ENCODE results near the gene GLRX.
A peak's percentile ranks its signal among the peaks of the same experiment; 100 is the strongest.

The GLRX gene

DNA sequence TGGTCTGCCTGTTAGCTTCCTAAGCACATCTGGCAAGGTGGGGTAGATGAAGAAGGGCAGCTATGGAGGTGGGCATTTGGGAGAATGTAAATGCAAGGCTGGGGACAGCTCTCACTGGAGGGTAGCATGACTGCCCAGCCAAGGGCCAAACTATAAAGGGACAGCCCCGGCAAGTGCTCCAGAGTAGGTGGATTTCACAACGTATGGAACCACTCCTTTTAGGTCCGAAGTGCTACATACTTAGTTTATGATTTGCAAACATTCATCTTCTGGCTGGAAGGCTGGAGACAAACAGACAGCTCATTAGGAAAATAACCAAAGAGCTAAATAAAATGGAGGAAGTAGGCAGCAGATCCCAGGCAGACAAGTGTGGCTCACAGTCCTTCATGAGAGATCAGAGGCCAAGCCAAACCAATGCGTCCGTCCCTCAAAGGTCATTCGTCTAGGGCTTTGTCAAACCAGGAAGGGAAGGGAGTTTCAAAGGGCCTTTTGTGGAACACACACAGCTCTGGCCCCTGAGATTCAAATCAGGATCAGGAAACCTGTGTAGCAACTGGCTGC is 42.5 kb upstream of the GLRX start:
- Mint-ChIP-seq H3K9me3 (peaks cover 8% of the 10 kb centered on the region), H3K27me3 (ENCODE audit: low read depth, poor library complexity) (peaks cover 9% of the 10 kb centered on the region), H3K27ac (peak overlapping the region; percentile 60), H3K4me3 (no peak overlapping the region), H3K36me3 (ENCODE audit: low read depth) (peaks cover 4% of the 10 kb centered on the region), H3K4me1 (peaks cover 60% of the 10 kb centered on the region)
- DNase-seq: no peak
- TF ChIP-seq, protein P1, sequence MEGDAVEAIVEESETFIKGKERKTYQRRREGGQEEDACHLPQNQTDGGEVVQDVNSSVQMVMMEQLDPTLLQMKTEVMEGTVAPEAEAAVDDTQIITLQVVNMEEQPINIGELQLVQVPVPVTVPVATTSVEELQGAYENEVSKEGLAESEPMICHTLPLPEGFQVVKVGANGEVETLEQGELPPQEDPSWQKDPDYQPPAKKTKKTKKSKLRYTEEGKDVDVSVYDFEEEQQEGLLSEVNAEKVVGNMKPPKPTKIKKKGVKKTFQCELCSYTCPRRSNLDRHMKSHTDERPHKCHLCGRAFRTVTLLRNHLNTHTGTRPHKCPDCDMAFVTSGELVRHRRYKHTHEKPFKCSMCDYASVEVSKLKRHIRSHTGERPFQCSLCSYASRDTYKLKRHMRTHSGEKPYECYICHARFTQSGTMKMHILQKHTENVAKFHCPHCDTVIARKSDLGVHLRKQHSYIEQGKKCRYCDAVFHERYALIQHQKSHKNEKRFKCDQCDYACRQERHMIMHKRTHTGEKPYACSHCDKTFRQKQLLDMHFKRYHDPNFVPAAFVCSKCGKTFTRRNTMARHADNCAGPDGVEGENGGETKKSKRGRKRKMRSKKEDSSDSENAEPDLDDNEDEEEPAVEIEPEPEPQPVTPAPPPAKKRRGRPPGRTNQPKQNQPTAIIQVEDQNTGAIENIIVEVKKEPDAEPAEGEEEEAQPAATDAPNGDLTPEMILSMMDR (IDR thresholded peaks at IDR 0.05): no peak

DNA sequence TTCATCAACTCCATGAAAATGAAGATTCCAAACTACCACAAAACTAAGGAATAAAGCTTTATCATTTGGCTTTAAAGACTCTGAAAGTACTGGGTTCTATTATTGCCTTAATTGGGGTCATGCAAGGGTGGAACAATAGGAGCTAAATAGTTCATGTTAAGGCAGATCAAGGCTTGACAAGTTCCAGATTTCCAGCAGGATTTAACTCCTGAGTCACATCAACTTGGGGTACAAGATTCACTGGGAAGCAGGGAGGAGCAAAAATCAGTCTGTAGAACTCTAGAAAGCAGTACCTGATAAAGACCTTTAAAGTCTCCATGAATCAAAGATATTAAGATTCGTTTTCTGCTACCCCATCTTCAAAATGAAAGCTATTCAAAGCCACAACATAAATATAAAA is 41.9 kb upstream of the GLRX start:
- Mint-ChIP-seq H3K36me3 (ENCODE audit: low read depth) (peaks cover 4% of the 10 kb centered on the region), H3K4me1 (peaks cover 64% of the 10 kb centered on the region), H3K27ac (peak overlapping the region; percentile 51), H3K9me3 (peaks cover 8% of the 10 kb centered on the region), H3K27me3 (ENCODE audit: low read depth, poor library complexity) (peaks cover 11% of the 10 kb centered on the region), H3K4me3 (peak overlapping the region; percentile 48)
- TF ChIP-seq, protein P1 (IDR thresholded peaks at IDR 0.05): no peak
- DNase-seq: no peak

DNA sequence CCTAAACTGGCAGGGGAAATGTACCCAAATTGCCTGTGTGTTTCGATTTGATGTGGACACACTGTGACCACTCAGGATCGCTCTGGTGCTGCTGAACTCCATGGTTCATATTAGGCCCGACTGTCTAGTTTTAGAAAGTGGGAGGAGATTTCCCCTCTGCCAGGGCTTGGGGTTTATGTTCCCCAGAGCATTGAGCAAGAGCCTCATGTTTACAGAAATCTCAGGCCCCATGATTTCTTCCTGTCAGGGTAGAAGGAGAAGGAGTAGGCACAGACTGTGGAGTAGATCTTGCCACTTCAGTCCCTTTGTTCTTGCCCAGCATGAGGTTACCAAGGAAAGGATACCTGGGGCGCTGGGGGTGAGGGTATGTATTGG is 40.8 kb upstream of the GLRX start:
- Mint-ChIP-seq H3K36me3 (ENCODE audit: low read depth) (peaks cover 4% of the 10 kb centered on the region), H3K27me3 (ENCODE audit: low read depth, poor library complexity) (peaks cover 13% of the 10 kb centered on the region), H3K4me1 (peaks cover 75% of the 10 kb centered on the region), H3K9me3 (peaks cover 8% of the 10 kb centered on the region), H3K4me3 (peak overlapping the region; percentile 16), H3K27ac (peak overlapping the region; percentile 98)
- DNase-seq: no peak
- TF ChIP-seq, protein P1 (IDR thresholded peaks at IDR 0.05): no peak

DNA sequence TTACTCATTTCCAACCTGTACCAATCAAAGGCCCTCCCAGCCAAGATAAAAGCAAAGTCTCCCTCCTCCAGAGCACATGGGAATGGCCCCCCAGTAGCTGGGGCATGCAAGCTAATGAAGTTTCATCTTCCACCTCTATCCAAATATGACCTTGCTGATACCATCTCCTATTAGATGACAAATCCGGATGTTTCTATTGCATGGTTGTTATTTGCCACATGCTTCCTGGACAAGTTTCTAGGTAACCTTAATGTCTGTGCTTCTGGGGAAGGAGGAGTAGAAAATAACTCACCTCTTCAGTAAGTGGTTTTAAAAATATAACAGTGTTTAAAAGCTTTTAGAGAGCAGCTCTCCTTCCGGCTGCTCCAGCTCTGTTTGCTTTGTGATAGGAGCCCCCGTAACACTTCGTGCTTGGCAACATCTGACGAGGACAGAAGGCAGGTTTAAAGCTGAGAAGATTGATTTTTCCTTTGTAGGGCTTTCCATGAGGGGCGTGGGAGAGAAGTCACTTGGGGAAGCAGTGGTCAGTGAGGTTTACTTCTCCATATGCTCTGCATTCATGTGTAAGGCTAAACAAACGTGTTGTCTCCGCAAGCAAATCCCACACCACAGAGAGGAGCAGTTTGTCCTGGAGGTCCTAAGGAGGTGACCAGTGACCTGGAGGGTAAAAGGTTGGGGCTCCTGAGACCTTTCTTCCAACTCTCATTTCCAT is 40.3 kb upstream of the GLRX start:
- H3K4me1 Mint-ChIP-seq: peaks cover 80% of the 10 kb centered on the region
- H3K4me3 Mint-ChIP-seq: peak overlapping the region; percentile 20
- H3K27ac Mint-ChIP-seq: peak overlapping the region; percentile 98
- TF ChIP-seq, protein P1 (IDR thresholded peaks at IDR 0.05): no peak
- no peak for DNase-seq
- H3K36me3 Mint-ChIP-seq (ENCODE audit: low read depth): no peaks in the 10 kb centered on the region
- peaks cover 3% of the 10 kb centered on the region for H3K9me3 Mint-ChIP-seq
- H3K27me3 Mint-ChIP-seq (ENCODE audit: low read depth, poor library complexity): peaks cover 13% of the 10 kb centered on the region

DNA sequence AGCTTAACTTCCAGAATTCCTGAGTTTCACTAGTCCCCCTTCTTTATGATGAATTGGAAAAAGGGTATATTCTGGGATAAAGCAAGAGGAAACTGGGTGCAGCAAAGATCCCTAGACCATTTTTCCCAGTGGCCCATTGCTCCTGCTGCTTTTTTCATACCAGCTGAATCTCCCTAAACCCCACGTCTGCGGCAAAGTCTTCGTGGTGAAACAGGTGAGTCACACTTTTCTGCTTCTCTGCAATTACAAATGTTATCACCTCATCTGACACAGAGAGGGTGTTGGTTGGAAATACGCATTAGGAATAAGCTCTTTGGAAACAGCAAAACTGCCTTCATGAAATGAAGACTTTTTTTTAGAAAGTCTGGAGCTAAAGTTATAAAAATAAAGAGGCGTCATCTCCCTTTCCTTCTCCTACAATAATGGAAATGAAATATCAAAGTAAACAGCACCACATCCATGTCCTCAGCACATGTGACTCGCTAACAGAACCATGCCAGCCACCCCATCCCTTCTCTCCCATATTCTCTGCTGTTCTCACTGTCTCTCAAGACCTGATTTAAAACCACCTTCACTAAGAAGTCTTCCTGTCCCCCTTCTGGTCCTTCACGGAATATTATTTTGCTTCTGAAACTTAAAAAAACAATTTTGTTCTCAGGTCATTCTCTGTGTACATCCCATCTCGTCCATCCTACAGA is 39.5 kb upstream of the GLRX start:
- TF ChIP-seq, protein P1 (IDR thresholded peaks at IDR 0.05): no peak
- no peaks in the 10 kb centered on the region for H3K36me3 Mint-ChIP-seq (ENCODE audit: low read depth)
- H3K4me3 Mint-ChIP-seq: peak overlapping the region; percentile 20
- peak overlapping the region; percentile 98 for H3K27ac Mint-ChIP-seq
- H3K27me3 Mint-ChIP-seq (ENCODE audit: low read depth, poor library complexity): peaks cover 13% of the 10 kb centered on the region
- no peaks in the 10 kb centered on the region for H3K9me3 Mint-ChIP-seq
- peaks cover 89% of the 10 kb centered on the region for H3K4me1 Mint-ChIP-seq
- no peak for DNase-seq

Data from nephron progenitor cell (in vitro differentiated cells).